Measurements from ENCODE around the gene SPRR1A.

SPRR1A gene

GRCh38 chr1:153030895-153031294 is 47.0 kb downstream of the SPRR1A start, which contains the start of gene SPRR1B:
Gene SPRR1B, plus strand, starts transcription at chr1:153031203. Its CDS starts 1,143 bp downstream, at chr1:153032346.
- no peak for DNase-seq (ENCODE audit: low read depth)

- no peak for DNase-seq (ENCODE audit: low read depth)
These were observed 48.2 kb downstream of the SPRR1A start for GRCh38 chr1:153032073-153032472.

DNA sequence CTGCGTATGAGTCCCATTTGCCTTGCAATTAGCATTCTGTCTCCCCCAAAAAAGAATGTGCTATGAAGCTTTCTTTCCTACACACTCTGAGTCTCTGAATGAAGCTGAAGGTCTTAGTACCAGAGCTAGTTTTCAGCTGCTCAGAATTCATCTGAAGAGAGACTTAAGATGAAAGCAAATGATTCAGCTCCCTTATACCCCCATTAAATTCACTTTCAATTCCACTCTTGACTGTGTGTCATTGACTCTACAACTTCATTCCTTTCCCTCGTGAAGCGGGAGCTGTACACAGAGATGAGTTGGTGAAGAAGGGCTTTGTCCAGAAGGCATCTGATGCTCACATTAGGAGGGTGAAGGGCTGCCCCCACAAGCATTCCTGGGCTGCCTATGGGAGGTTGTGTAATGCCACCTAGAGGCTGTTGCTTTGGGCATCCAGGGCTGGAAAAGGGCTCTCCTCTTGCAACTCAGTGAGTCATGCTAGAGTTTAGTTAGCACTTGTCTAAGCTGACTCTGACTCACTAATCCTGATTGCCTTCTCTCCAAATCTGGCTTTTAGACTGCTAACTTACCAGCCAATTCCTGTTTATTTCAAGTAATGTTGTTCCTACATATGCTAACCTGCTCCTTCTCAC is 48.9 kb downstream of the SPRR1A start:
- DNase-seq (ENCODE audit: low read depth) = peak; percentile 34

DNA sequence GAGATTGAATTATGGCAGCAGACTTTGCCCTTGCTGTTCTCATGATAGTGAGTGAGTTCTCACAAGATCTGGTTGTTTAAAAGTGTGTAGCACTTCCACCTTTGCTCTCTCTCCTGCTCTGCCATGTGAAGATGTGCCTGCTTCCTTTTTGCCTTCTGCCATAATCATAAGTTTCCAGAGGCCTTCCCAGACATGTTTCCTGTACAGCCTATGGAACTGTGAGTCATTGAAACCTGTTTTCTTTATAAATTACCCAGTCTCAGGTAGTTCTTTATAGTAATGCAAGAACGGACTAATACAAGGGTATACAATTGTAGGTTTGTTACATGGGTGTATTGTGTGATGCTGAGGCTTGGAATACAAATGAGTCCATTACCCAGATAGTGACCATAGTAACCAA is 51.3 kb downstream of the SPRR1A start:
- no peak for DNase-seq (ENCODE audit: low read depth)
